Lung (tissue), 12 donors: ENCODE data around the gene C16orf86. TPM values are rescaled to one million over a fixed set of nuclear protein-coding genes. Genes with fewer than 3 reads are reported as not detected.
A peak's percentile ranks its signal among the peaks of the same experiment; 100 is the strongest.

Experiments
- ATAC-seq: fragments of 200-7000 bp; cut with Tn5 transposase; one replicate; pipeline ENCODE4 v1.9.1; 2020; ENCODE audit warnings: moderate number of reproducible peaks; ENCODE audit not compliant: insufficient read depth, low FRiP score
- DNase-seq, 3 donors: peaks; one replicate each; pipeline ENCODE4 v3.0.0-alpha.2; 2013 to 2017
- H3K27ac ChIP-seq, 2 donors: one replicate each; pipeline ENCODE4 v1.5.1; 2013; ENCODE audit warnings: mild to moderate bottlenecking in 2 of 2, moderate library complexity in 2 of 2, control low read depth in 1 of 2, inconsistent platforms in 1 of 2, low read depth in 1 of 2, low read length in 1 of 2
- H3K27me3 ChIP-seq, 3 donors: one replicate each; pipeline ENCODE4 v1.5.1; 2013; ENCODE audit warnings: low read length in 2 of 3; ENCODE audit not compliant: control insufficient read depth in 3 of 3, insufficient read depth in 3 of 3
- H3K36me3 ChIP-seq, 4 donors: one replicate each; pipeline ENCODE4 v1.5.1; 2013; ENCODE audit warnings: low read length in 4 of 4, mild to moderate bottlenecking in 1 of 4, moderate library complexity in 1 of 4; ENCODE audit not compliant: control insufficient read depth in 4 of 4, insufficient read depth in 4 of 4
- H3K4me1 ChIP-seq, 5 donors: one replicate each; pipeline ENCODE4 v1.5.1; 2013; ENCODE audit warnings: low read length in 5 of 5, mild to moderate bottlenecking in 2 of 5, moderate library complexity in 1 of 5; ENCODE audit not compliant: control insufficient read depth in 5 of 5, insufficient read depth in 5 of 5
- H3K4me3 ChIP-seq: one replicate; pipeline ENCODE4 v1.5.1; 2013; ENCODE audit warnings: mild to moderate bottlenecking, control low read depth, moderate library complexity
- H3K9ac ChIP-seq, 2 donors: one replicate each; pipeline ENCODE4 v1.5.1; 2013; ENCODE audit warnings: low read length in 2 of 2, control low read depth in 1 of 2; ENCODE audit not compliant: insufficient read depth in 1 of 2
- H3K9me3 ChIP-seq, 4 donors: one replicate each; pipeline ENCODE4 v1.5.1; 2013; ENCODE audit warnings: low read length in 3 of 4, mild to moderate bottlenecking in 1 of 4, moderate library complexity in 1 of 4; ENCODE audit not compliant: control insufficient read depth in 4 of 4, insufficient read depth in 3 of 4
- WGBS, 2 donors: extraction: QIAGEN DNeasy Blood & Tissue Kit; methylation state at CpG; one replicate each; pipeline ENCODE4 v1.1.7; 2013; 5-methylcytosine and 5-hydroxymethylcytosine counted together
- polyA plus RNA-seq, 2 donors: library from polyadenylated mRNA; stranded (reverse); fragments of 200-250 nt; gene quantifications; one replicate each; pipeline ENCODE4 v1.2.1, GENCODE V29; 2013
- total RNA-seq, 2 donors: library from RNA; depleted of rRNA in 1 of 2; stranded (reverse); fragments of >200 nt in 1 of 2; gene quantifications; one replicate each; pipeline ENCODE4 v1.2.1, GENCODE V29; 2014 to 2021
- TF ChIP-seq, protein P1 (sequence below): IDR thresholded peaks from 2 replicates; pipeline ENCODE4 v1.5.1; 2012; ENCODE audit warnings: mild to moderate bottlenecking; ENCODE audit errors: control extremely low read depth, extremely low read depth
- donor health status: control.
- donor health status: control.
- donor health status: Bipolar disorder and iron deficiency.
- donor health status: healthy.
- donor health status: DM: yes; HTN: yes; CAD: no.

The C16orf86 gene
- total and polyA plus RNA-seq, 4 donors, result 3.7 to 6.4 (median 5.2) TPM

- peak overlapping the region; percentile 13 for H3K4me3 ChIP-seq
- H3K27ac ChIP-seq, result peak overlapping the region; percentile 82 to 85
- peak; percentile 52 to 60 (median 52) for DNase-seq
- H3K4me1 ChIP-seq, result peaks cover 6 to 19% (median 7%) of the 10 kb centered on the region in 5 donors
- H3K27me3 ChIP-seq, result no peaks in the 10 kb centered on the region
- no peaks in the 10 kb centered on the region for H3K9me3 ChIP-seq
- TF ChIP-seq, protein P1, sequence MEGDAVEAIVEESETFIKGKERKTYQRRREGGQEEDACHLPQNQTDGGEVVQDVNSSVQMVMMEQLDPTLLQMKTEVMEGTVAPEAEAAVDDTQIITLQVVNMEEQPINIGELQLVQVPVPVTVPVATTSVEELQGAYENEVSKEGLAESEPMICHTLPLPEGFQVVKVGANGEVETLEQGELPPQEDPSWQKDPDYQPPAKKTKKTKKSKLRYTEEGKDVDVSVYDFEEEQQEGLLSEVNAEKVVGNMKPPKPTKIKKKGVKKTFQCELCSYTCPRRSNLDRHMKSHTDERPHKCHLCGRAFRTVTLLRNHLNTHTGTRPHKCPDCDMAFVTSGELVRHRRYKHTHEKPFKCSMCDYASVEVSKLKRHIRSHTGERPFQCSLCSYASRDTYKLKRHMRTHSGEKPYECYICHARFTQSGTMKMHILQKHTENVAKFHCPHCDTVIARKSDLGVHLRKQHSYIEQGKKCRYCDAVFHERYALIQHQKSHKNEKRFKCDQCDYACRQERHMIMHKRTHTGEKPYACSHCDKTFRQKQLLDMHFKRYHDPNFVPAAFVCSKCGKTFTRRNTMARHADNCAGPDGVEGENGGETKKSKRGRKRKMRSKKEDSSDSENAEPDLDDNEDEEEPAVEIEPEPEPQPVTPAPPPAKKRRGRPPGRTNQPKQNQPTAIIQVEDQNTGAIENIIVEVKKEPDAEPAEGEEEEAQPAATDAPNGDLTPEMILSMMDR, result no peak
- WGBS, 2 donors, result 10 to 13% methylated on average over 39 of the region's 39 CpGs
- H3K36me3 ChIP-seq, result peaks cover 0 to 20% (median 6%) of the 10 kb centered on the region in 4 donors
- no peak for ATAC-seq
- no peak overlapping the region for H3K9ac ChIP-seq
Observed at GRCh38 chr16:67661101-67661761, 5.4 kb upstream of the C16orf86 start.

DNA sequence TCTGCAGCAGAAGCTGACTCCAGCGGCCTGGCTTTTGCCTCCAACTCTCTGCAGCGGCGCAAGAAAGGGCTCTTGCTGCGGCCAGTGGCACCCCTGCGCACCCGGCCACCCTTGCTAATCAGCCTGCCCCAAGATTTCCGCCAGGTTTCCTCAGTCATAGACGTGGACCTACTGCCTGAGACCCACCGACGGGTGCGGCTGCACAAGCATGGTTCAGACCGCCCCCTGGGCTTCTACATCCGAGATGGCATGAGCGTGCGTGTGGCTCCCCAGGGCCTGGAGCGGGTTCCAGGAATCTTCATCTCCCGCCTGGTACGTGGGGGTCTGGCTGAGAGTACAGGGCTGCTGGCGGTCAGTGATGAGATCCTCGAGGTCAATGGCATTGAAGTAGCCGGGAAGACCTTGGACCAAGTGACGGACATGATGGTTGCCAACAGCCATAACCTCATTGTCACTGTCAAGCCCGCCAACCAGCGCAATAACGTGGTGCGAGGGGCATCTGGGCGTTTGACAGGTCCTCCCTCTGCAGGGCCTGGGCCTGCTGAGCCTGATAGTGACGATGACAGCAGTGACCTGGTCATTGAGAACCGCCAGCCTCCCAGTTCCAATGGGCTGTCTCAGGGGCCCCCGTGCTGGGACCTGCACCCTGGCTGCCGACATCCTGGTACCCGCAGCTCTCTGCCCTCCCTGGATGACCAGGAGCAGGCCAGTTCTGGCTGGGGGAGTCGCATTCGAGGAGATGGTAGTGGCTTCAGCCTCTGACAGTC lies 4.5 kb upstream of the C16orf86 start:
- H3K36me3 ChIP-seq, result peaks cover 0 to 18% (median 5%) of the 10 kb centered on the region in 4 donors
- TF ChIP-seq, protein P1, result no peak
- WGBS, 2 donors, result 95 to 96% methylated on average over 34 of the region's 34 CpGs
- no peak for ATAC-seq
- no peak overlapping the region for H3K4me3 ChIP-seq
- no peak overlapping the region for H3K9ac ChIP-seq
- peaks cover 6 to 22% (median 9%) of the 10 kb centered on the region in 5 donors for H3K4me1 ChIP-seq
- no peaks in the 10 kb centered on the region for H3K9me3 ChIP-seq
- no peaks in the 10 kb centered on the region for H3K27me3 ChIP-seq
- H3K27ac ChIP-seq, result no peak overlapping the region
- DNase-seq, result no peak

- TF ChIP-seq, protein P1, result no peak
- ATAC-seq (no peak), DNase-seq (no peak)
- Histone ChIP-seq H3K36me3 (peaks cover 0 to 13% (median 4%) of the 10 kb centered on the region in 4 donors), H3K27me3 (no peaks in the 10 kb centered on the region), H3K4me3 (no peak overlapping the region), H3K4me1 (peaks cover 6 to 28% (median 14%) of the 10 kb centered on the region in 5 donors), H3K27ac (no peak overlapping the region), H3K9me3 (no peaks in the 10 kb centered on the region), H3K9ac (no peak overlapping the region)
Observed at GRCh38 chr16:67662653-67663010, 4.0 kb upstream of the C16orf86 start.
